Astrocyte (in vitro differentiated cells and primary cell): Measurements from ENCODE around the gene FOXM1. TPM values are rescaled to one million over a fixed set of nuclear protein-coding genes. Genes with fewer than 3 reads are reported as not detected.

Experiments
- DNase-seq: peaks from one replicate; pipeline ENCODE4 v3.0.0-alpha.2; 2010; ENCODE audit warnings: low read depth
- FAIRE-seq: peaks from 2 replicates; lab custom pipeline; 2011; peaks lifted over from hg19 to GRCh38; lab: Jason Lieb, UNC
- H2AFZ ChIP-seq: 2 replicates; pipeline ENCODE4 v1.6.0; 2012; ENCODE audit warnings: low read depth, low read length, inconsistent platforms
- H3K27ac ChIP-seq: 2 replicates; pipeline ENCODE4 v1.5.1; 2011; ENCODE audit warnings: low read depth, low read length, inconsistent platforms
- H3K27me3 ChIP-seq: 2 replicates; pipeline ENCODE4 v1.6.0; 2011; ENCODE audit warnings: low read length, inconsistent platforms; ENCODE audit not compliant: insufficient read depth
- H3K36me3 ChIP-seq: 2 replicates; pipeline ENCODE4 v1.5.1; 2011; ENCODE audit warnings: low read length, inconsistent platforms; ENCODE audit not compliant: insufficient read depth
- H3K4me1 ChIP-seq: 2 replicates; pipeline ENCODE4 v1.5.1; 2011; ENCODE audit warnings: low read length, inconsistent platforms; ENCODE audit not compliant: insufficient read depth
- H3K4me2 ChIP-seq: 2 replicates; pipeline ENCODE4 v1.6.0; 2012; ENCODE audit warnings: low read length, inconsistent platforms
- H3K4me3 ChIP-seq: 2 replicates; pipeline ENCODE4 v1.5.1; 2011; ENCODE audit warnings: low read depth, mild to moderate bottlenecking, low read length, inconsistent platforms; ENCODE audit not compliant: insufficient read depth
- H3K79me2 ChIP-seq: 2 replicates; pipeline ENCODE4 v1.6.0; 2012; ENCODE audit warnings: mild to moderate bottlenecking, low read length, inconsistent platforms; ENCODE audit not compliant: insufficient read depth
- H3K9ac ChIP-seq: 2 replicates; pipeline ENCODE4 v1.6.0; 2012; ENCODE audit warnings: mild to moderate bottlenecking, low read length, inconsistent platforms
- H3K9me3 ChIP-seq: 2 replicates; pipeline ENCODE4 v1.5.1; 2012; ENCODE audit warnings: low read depth, mild to moderate bottlenecking, low read length, inconsistent platforms; ENCODE audit not compliant: insufficient read depth
- H4K20me1 ChIP-seq: 2 replicates; pipeline ENCODE4 v1.6.0; 2012; ENCODE audit warnings: low read length, inconsistent platforms; ENCODE audit not compliant: insufficient read depth
- H3K27ac Mint-ChIP-seq: one replicate; pipeline ENCODE4 v1.8.0; 2021; ENCODE audit warnings: mild to moderate bottlenecking, mixed read lengths; ENCODE audit not compliant: unreplicated experiment
- H3K27me3 Mint-ChIP-seq: one replicate; pipeline ENCODE4 v1.8.0; 2021; ENCODE audit warnings: low read depth, mixed read lengths; ENCODE audit not compliant: unreplicated experiment
- H3K36me3 Mint-ChIP-seq: one replicate; pipeline ENCODE4 v1.8.0; 2021; ENCODE audit warnings: low read depth, mixed read lengths; ENCODE audit not compliant: unreplicated experiment
- H3K4me1 Mint-ChIP-seq: one replicate; pipeline ENCODE4 v1.8.0; 2021; ENCODE audit warnings: low read depth, mixed read lengths; ENCODE audit not compliant: unreplicated experiment
- H3K4me3 Mint-ChIP-seq: one replicate; pipeline ENCODE4 v1.8.0; 2021; ENCODE audit warnings: mild to moderate bottlenecking, moderate library complexity, mixed read lengths; ENCODE audit not compliant: unreplicated experiment
- H3K9me3 Mint-ChIP-seq: one replicate; pipeline ENCODE4 v1.8.0; 2021; ENCODE audit warnings: mild to moderate bottlenecking, mixed read lengths; ENCODE audit not compliant: unreplicated experiment
- EZH2 ChIP-seq: IDR thresholded peaks from 2 replicates; pipeline ENCODE4 v1.6.1; 2012; ENCODE audit warnings: mild to moderate bottlenecking, low read length, inconsistent platforms; ENCODE audit not compliant: insufficient read depth
- total RNA-seq: library from RNA; stranded (reverse); gene quantifications from 2 replicates; pipeline ENCODE4 v1.2.1, GENCODE V29; 2021
- TF ChIP-seq, protein P1 (sequence below): IDR thresholded peaks from 2 replicates; pipeline ENCODE4 v1.5.1; 2011; ENCODE audit warnings: low read depth, mild to moderate bottlenecking, inconsistent platforms, low read length, moderate library complexity; ENCODE audit not compliant: insufficient read depth

The FOXM1 gene
- total RNA-seq, 1 donor from 2014 or later, result 7.1 TPM

DNA sequence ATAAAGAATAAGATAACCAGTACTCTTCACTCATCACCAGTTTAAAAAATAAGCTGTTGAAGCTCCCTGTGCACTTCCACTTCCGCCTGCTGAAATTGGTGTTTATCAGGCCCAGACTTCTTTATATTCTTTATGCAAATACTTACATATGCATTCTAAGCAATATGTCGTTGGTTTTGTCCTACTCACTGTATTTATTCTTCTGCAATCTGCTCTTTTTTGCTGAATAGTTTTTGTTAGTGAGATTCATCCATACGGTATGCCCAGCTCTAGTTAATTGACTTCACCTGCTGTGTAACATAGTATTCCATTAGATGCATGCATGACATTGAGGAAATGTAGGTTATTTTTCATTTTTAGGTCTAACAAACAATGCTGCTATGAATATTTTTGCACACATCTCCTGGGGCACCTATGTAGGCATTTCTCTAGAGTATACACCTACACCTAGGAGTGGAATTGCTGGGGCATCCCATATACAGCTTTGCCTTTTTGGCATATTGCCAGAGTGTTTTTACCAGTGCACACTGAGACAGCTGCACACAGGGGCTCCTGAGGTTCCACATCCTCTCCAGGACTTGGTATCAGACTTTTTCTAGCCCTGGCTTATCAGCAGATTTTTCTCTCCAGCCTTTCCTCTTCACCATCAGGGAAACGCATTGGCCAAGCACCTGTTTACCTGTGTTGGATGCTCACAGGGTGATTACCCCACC is 41.1 kb downstream of the FOXM1 start:
- TF ChIP-seq EZH2, result no peak
- TF ChIP-seq, protein P1, sequence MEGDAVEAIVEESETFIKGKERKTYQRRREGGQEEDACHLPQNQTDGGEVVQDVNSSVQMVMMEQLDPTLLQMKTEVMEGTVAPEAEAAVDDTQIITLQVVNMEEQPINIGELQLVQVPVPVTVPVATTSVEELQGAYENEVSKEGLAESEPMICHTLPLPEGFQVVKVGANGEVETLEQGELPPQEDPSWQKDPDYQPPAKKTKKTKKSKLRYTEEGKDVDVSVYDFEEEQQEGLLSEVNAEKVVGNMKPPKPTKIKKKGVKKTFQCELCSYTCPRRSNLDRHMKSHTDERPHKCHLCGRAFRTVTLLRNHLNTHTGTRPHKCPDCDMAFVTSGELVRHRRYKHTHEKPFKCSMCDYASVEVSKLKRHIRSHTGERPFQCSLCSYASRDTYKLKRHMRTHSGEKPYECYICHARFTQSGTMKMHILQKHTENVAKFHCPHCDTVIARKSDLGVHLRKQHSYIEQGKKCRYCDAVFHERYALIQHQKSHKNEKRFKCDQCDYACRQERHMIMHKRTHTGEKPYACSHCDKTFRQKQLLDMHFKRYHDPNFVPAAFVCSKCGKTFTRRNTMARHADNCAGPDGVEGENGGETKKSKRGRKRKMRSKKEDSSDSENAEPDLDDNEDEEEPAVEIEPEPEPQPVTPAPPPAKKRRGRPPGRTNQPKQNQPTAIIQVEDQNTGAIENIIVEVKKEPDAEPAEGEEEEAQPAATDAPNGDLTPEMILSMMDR, result no peak
- peaks cover 1% of the 10 kb centered on the region for H3K9me3 Mint-ChIP-seq

DNA sequence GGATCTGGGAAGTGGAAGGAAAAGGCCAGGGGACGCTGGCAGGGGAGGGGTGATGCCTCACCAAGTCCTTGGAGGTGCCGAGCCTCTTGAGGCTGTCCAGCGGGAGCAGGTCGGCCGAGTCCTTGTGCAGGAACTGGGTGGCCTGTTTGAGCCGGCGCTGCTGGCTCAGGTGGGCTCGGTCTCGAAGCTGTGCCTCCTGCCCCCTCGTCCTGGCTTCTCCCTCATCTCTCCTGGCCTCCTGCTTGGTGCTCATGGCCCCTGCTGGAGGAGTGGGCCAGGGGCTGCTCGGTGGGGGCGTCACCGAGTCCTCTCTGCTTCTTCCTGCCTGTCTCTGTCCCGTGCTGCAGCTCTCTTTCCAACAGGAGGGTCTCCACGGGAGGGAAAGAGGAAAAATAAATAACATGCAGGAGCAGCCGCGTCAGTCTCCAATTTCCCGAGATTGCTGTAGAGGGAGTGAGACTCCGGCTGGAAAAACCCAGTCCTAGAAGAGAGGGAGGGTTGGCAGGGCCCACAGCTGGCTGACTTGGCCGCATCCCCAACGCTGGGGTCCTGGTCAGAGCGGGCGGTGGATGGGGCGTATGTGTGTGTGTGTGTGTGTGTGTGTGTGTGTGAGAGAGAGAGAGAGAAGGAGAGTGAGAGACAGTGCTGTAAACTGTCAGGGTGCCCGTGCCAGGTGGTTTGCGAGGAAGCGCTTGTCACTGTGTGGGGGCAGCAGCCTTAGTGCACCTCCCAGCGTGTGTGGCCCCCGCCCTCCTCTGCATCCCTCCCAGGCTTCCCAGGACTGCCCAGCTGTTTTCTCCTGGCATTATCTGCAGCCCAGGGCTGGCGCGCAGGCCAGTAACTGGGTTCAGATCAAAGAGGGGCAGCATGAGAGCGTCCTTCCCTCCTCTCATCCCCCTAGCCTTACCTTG is 42.1 kb downstream of the FOXM1 start, which contains the start of gene NRIP2:
Gene NRIP2, minus strand, starts transcription at position 455 of the 911 bp plus-strand sequence. Its CDS starts 52 bp downstream, at position 403.
- no peaks in the 10 kb centered on the region for H3K27me3 Mint-ChIP-seq
- Histone ChIP-seq H3K4me2 (peak within 1 kb of the TSS; percentile 71), H2AFZ (no peak within 1 kb of the TSS)

More for the DNA sequence above, 41.1 kb downstream of the FOXM1 start:
- Mint-ChIP-seq H3K27me3 (no peaks in the 10 kb centered on the region), H3K36me3 (peaks cover 7% of the 10 kb centered on the region), H3K4me3 (no peak overlapping the region), H3K27ac (no peak overlapping the region), H3K4me1 (peaks cover 14% of the 10 kb centered on the region)
- no peaks in the 10 kb centered on the region for H4K20me1 ChIP-seq
- H3K4me2 ChIP-seq, result no peak overlapping the region
- DNase-seq, result no peak
- no peak overlapping the region for H2AFZ ChIP-seq
- no peak overlapping the region for H3K9ac ChIP-seq
- H3K4me3 ChIP-seq, result no peak overlapping the region
- H3K27ac ChIP-seq, result no peak overlapping the region
- no peaks in the 10 kb centered on the region for H3K36me3 ChIP-seq
- H3K9me3 ChIP-seq, result no peaks in the 10 kb centered on the region
- H3K79me2 ChIP-seq, result no peaks in the 10 kb centered on the region
- no peak for FAIRE-seq
- H3K4me1 ChIP-seq, result peaks cover 19% of the 10 kb centered on the region
- H3K27me3 ChIP-seq, result no peaks in the 10 kb centered on the region

More for the DNA sequence above, 42.1 kb downstream of the FOXM1 start, which contains the start of gene NRIP2:
- Histone ChIP-seq H4K20me1 (no peaks in the 10 kb centered on the region), H3K27me3 (no peaks in the 10 kb centered on the region), H3K36me3 (no peaks in the 10 kb centered on the region), H3K4me1 (peaks cover 19% of the 10 kb centered on the region), H3K9ac (peak within 1 kb of the TSS; percentile 27), H3K27ac (no peak within 1 kb of the TSS), H3K4me3 (no peak within 1 kb of the TSS), H3K79me2 (no peaks in the 10 kb centered on the region), H3K9me3 (no peaks in the 10 kb centered on the region)
- Mint-ChIP-seq H3K36me3 (peaks cover 11% of the 10 kb centered on the region), H3K27ac (peak within 1 kb of the TSS; percentile 85), H3K9me3 (peaks cover 1% of the 10 kb centered on the region), H3K4me1 (peaks cover 14% of the 10 kb centered on the region), H3K4me3 (no peak within 1 kb of the TSS)
- DNase-seq (peak; percentile 44), FAIRE-seq (no peak)
- TF ChIP-seq, protein P1, result no peak
- no peak for TF ChIP-seq EZH2
